HG03469 (cell line): ENCODE data around the gene STAP1.
"Not testable (repeated sequence)": the region's sequence is repeated elsewhere in the genome, so short reads cannot be mapped to it uniquely, and the experiment has no call there.

Experiments
- ATAC-seq: cut with Tn5 transposase; IDR thresholded peaks from one replicate; pipeline ENCODE4 v1.9.1; 2021; ENCODE audit warnings: mild to moderate bottlenecking, moderate library complexity, moderate number of reproducible peaks; ENCODE audit not compliant: unreplicated experiment

The STAP1 gene, protein sequence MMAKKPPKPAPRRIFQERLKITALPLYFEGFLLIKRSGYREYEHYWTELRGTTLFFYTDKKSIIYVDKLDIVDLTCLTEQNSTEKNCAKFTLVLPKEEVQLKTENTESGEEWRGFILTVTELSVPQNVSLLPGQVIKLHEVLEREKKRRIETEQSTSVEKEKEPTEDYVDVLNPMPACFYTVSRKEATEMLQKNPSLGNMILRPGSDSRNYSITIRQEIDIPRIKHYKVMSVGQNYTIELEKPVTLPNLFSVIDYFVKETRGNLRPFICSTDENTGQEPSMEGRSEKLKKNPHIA

GRCh38 chr4:67558493-67558892 is at the start of gene STAP1:
Gene STAP1, plus strand, starts transcription at chr4:67558727. Its CDS starts 83 bp downstream, at chr4:67558810.
- peak; percentile 41 for ATAC-seq

- ATAC-seq, result no peak
Observed at GRCh38 chr4:67512501-67512900, 46.0 kb upstream of the STAP1 start.

GRCh38 chr4:67520141-67520540 is 38.4 kb upstream of the STAP1 start:
- no peak for ATAC-seq

GRCh38 chr4:67521506-67521905 is 37.0 kb upstream of the STAP1 start:
- peak; percentile 83 for ATAC-seq

DNA sequence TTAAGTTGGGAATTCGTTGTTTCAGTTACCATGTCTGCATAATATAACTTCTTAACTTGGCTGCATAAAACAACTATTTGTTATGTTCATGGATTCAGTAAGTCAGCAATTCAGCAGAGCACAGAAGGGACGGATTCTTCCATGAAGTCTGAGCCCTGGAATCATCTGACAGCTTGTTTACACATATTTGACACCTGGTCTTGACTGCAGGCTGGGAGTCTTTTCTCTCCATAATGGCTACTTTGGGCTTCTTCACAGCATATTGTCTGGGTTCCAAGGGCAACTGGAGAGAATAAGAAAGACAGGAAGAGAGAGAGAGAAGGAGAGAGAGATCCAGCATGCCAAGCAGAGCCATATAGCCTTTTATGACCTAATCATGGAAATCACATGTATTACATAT is 36.3 kb upstream of the STAP1 start:
- ATAC-seq, result no peak

GRCh38 chr4:67522851-67523671 is 35.5 kb upstream of the STAP1 start:
- no peak for ATAC-seq

DNA sequence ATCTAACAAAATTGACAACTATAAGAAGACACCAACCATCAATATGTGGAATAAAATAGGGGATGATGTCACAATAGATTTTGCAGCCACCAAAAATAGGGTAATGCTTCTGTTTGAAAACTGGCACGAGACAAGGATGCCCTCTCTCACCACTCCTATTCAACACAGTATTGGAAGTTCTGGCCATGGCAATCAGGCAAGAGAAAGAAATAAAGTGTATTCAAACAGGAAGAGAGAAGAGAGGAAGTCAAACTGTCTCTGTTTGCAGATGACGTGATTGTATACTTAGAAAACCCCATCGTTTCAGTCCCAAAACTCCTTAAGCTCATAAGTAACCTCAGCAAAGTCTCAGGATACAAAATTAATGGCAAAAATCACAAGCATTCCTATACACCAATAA is 34.4 kb upstream of the STAP1 start:
- not testable (repeated sequence) for ATAC-seq

DNA sequence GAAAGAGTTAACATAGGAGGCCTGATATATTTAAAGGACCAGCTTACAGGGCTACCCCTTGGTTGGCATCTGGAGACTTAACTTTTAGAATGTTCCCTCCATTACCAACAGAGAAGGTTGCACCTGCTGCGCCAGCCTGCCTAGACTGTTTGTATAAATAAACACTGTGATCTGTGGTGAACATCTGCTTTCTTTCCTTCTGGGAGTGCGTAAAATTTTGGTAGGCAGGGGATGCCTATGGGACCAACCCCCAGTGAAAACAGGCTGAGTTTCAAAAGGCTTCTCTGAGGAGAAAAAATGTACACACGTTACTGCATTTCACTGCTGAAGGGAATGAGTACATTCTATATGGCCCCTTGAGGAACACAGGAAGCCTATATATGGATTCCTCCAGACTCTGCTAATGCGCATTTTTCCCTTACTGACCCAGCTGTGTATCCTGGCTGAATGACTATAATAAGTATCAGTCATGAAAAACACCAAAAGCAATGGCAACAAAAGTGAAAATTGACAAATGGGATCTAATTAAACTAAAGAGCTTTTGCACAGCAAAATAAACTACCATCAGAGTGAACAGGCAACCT is 27.1 kb upstream of the STAP1 start:
- ATAC-seq, result no peak

GRCh38 chr4:67532397-67532796 is 26.1 kb upstream of the STAP1 start:
- ATAC-seq, result not testable (repeated sequence)

DNA sequence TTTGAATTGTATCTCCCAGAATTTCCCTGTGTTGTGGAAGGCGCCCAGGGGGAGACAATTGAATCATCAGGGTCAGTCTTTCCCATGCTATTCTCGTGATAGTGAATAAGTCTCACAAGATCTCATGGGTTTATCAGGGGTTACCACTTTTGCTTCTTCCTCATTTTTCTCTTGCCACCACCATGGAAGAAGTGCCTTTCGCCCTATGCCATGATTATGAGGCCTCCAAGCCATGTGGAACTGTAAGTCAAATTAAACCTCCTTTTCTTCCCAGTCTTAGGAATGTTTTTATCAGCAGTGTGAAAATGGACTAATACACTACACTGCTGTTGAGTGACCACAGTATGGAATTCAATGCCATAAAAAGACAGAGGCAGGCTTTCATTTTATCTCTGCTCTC is 25.4 kb upstream of the STAP1 start:
- no peak for ATAC-seq

- ATAC-seq, result no peak
Observed at GRCh38 chr4:67535280-67535840, 23.2 kb upstream of the STAP1 start.

DNA sequence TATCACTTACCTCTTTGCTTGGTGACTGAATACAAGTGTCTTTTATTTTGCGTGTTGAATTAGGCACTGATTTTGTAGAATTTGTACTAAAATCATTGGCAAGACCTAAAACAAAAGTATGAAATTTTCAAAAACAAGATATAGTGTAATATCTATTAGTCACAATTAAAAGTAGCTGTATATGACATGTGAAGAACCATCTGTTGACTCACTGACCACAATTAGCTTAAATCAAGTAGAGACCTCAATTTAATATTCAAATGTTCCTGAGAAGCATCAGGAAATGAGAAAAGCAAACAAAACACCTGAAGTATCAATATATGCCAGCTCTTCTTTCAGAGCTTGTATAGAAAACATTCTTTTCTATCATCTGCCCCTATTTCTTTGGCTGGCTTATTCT is 18.7 kb upstream of the STAP1 start:
- ATAC-seq, result no peak

DNA sequence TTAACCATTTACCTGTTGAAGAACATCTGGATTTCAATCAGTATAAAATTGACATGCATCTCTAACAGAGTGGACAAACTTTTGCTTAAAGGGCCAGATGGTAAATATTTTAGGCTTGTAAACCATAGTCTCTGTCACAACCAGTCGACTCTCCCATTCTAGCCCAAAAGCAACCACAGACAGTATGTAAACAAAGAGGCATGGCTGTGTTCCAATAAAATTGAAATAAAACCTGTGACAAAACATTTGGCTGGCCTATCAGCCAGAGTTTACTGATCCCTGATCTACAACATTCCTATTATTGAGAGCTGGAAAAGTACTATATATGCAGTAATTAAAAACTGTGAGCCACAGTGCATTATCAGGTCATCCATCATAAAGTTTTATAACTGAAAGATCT is 16.5 kb upstream of the STAP1 start:
- no peak for ATAC-seq

DNA sequence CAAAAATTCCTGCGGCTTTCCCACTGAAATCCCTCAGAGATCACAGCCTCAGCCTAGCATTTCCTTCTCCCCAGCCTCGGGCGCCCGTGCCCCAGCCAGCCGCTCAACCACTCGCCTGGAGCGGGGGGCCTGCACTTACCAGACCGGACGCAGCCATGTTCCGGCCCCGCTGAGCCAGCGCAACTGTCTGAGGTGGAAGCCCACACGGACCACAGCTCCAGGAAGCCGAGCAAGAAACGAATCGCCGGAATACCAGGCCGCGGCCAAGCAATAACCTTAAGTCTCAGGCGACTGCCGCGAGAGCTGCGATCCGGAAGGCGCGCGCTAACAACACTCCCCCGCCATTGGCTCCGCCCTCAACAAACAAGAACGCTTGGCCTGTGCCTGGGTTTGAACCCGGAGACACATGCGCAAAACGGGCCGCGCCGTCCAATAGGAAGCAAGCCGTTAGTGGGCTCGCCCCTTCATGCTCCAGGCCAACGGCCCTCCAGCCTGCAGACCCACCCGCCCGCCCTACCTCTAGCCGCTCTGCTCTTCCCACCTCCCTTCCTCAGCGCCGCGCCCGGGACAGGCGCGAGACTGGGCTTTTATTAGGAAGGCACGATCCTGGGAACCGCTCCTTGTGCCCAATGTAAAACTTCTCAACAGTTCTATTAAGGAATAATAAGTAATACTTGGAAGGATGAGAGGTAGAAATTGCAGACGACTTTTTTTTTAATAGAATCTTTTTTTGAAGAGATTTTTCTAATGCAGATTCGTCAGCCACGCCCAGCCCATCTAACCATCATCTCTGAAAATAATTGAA is 13.1 kb upstream of the STAP1 start, which contains the start of gene CENPC:
TSS of gene CENPC (minus strand) at position 305 of the 805 bp plus-strand sequence. CDS start at position 157, 148 bp downstream.
- peak; percentile 88 for ATAC-seq

GRCh38 chr4:67546004-67546356 is 12.5 kb upstream of the STAP1 start:
- no peak for ATAC-seq

DNA sequence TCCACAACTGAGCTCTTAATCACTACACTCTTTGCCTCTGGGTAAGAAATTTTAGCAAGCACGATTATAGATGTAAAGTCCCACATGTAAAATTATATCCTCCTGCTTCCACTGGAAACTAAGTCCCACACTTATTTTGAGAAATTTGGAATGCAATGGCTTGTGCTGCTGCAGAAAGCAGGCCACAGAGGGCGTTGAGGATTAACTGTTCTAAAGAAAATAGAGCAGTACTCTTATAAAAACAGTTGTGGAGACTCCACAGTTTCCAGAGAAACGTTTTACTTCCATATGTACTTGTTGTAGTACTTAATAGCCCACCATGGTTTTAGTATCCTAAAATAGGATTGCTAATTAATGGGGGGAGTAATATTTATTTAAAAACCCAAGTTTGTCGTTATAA is 11.6 kb upstream of the STAP1 start:
- ATAC-seq, result no peak

DNA sequence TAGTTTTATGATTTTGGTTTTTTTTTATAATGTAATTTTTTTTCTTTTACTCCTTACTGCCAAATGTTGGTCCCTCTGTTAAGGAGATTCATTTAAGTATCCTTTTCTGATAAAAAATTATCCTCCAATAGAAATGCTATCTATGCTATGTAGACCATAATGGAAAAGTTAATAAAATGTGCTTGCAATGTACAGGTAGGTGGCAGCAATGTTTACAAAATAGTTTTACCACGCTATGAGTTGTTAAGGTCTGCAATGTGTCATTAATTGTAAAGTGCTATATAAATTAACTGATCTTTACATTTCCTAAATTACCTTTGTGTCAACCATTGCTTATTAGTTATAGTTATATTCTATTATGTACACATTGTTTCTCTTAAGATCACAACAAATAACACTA is 9.4 kb upstream of the STAP1 start:
- ATAC-seq, result peak; percentile 41

DNA sequence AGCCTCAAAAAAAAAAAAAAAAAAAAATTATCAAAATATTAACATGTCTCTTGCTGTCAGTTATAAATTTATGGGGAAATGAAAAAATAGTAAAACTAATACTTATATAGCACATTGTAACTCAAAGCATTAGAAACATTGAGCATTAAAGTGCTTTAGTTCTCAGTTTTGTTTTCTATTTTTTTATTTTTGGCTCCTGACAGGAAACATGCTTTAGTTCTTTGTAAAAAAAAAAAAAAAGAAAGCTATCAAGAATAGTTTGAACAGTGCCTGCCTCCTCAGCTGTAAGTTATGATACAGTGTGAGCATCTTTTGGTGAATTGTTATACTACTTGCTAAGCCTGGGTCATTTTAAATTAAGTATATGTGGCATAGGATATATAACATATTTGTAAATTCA is 8.1 kb upstream of the STAP1 start:
- ATAC-seq, result no peak

GRCh38 chr4:67550857-67551256 is 7.7 kb upstream of the STAP1 start:
- ATAC-seq, result no peak

DNA sequence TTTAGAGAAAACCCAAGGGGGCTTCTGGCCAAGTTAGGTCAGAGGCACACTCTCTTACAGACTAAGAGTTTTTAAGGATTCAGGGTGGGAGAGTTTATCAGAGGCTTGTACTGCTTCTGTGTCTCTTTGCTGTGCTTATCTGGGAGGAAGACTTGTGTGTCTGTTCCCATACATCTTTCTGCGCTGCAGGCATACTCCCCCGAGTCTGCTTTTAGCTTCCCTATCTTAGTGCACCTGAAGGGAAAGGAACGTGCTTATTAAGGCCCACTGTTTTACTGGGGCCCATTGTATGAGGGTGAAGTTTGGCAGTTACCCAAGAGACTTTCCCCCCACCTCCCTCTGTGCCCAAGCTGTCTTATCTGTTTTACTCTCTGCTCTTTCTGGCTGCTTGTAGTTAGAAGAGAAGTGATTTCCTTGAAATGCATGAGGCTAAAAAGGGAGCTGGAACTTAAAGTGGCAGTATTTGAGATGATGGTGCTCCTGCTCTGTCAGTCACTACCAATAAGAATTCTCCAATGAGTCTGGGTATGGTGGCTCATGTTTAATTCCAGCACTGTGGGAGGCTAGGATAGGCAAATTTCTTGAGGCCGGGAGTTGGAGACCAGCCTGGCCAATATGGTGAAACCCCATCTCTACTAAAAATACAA is 6.3 kb upstream of the STAP1 start:
- not testable (repeated sequence) for ATAC-seq
